Measurements from ENCODE around the gene CD209.
"Not testable (repeated sequence)": the region's sequence is repeated elsewhere in the genome, so short reads cannot be mapped to it uniquely, and the experiment has no call there.

Gene CD209, protein sequence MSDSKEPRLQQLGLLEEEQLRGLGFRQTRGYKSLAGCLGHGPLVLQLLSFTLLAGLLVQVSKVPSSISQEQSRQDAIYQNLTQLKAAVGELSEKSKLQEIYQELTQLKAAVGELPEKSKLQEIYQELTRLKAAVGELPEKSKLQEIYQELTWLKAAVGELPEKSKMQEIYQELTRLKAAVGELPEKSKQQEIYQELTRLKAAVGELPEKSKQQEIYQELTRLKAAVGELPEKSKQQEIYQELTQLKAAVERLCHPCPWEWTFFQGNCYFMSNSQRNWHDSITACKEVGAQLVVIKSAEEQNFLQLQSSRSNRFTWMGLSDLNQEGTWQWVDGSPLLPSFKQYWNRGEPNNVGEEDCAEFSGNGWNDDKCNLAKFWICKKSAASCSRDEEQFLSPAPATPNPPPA

DNA sequence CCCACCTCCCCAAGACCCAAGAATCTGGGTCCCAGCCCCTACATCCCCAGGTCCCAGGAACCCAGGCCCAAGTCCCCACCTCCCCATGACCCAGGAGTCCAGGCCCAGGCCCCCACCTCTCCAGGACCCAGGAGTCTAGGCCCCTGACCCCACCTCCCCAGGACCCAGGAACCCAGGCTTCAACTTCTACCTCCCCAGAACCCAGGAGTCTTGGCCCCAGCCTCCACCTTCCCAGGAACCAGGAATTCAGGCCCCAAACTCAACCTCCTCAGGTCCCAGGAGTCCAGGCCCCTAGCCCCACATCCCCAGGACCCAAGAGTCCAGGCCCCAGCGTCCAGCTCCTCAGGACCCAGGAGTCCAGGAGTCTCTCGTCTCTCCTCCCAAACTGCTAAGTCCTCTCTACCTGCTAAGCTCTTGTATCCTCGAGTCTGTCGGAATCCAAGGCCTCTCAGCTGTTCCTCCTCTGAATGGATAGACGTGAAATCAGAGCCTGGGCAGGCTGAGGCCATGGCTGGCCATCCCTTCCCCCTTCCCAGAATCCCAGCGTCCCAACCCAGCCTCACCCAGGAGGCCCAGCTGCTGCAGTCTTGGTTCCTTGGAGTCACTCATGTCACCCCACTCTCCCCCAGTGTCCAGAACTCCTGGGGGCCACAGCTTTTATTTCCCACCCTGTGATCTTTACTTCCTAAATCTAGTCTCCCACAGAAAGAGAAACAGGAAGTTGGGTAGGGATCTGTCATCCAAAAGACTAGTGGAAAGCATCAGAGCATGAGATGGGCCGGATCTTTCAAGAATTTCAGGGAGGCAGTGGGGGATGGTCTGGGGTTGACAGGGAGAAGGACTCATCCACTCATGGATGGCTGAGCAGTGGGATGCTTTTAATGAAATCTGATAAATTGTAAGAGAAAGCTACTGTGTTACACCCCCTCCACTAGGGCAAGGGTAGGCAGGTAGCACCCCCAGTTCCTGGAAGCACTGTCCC is at the start of gene CD209:
TSS of gene CD209 (minus strand) at position 632 of the 982 bp plus-strand sequence. CDS start at position 609, 23 bp downstream.
- no peak for DNase-seq (ENCODE audit: low read depth)

GRCh38 chr19:7795555-7796161 is 48.3 kb upstream of the CD209 start:
- no peak for DNase-seq (ENCODE audit: low read depth)

GRCh38 chr19:7793493-7793892 is 46.2 kb upstream of the CD209 start:
- no peak for DNase-seq (ENCODE audit: low read depth)

DNA sequence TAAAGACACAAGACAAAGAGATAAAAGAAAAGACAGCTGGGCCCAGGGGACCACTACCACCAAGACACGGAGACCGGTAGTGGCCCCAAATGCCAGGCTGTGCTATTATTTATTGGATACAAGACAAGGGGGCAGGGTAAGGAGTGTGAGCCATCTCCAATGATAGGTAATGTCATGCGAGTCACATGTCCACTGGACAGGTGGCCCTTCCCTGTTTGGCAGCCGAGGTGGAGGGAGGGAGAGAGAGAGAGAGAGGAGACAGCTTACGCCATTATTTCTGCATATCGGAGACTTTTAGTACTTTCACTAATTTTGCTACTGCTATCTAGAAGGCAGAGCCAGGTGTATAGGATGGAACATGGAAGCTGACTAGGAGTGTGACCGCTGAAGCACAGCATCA is 45.4 kb upstream of the CD209 start:
- not testable (repeated sequence) for DNase-seq (ENCODE audit: low read depth)

DNA sequence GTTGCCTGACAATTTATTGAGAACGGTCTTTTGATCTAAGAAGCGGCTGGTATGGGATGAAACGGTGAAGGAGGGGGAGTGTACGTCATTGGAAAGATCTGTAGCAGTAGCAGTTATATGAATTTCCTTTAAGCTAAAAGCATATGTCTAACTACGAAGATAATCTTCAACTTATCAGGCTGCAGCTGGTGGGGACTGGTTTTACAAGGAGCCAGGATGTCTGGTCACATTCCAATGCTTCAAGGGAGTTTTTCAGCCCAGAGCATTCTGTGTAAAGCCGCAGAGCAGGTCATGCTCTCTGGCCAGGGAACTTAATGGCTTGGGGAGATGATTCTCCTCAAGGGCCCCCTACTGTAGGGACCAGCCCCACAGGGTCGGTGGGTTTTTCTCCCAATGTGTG is 44.9 kb upstream of the CD209 start:
- DNase-seq (ENCODE audit: low read depth), result no peak

DNA sequence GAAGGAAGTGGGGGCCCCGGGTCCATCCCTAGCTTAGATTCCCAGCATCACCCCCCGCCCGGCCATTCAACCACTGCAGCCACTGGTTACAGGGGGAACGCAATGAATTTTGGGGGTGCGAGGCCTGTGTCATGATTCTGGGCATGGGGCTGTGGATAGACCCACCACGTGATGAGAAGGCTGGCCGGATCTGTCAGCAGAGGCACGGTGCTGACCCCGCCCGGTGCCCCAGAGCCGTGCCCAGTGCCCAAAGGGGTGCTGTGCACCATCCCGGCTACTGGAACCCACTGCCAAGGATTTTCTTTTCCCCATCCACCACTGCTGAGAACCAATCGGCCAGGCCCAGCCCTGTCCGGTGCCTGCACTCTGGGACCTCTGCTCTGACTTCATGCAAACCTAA is 43.1 kb upstream of the CD209 start:
- no peak for DNase-seq (ENCODE audit: low read depth)

GRCh38 chr19:7789447-7789846 is 42.1 kb upstream of the CD209 start:
- no peak for DNase-seq (ENCODE audit: low read depth)

GRCh38 chr19:7788933-7789323 is 41.6 kb upstream of the CD209 start:
- DNase-seq (ENCODE audit: low read depth), result no peak

DNA sequence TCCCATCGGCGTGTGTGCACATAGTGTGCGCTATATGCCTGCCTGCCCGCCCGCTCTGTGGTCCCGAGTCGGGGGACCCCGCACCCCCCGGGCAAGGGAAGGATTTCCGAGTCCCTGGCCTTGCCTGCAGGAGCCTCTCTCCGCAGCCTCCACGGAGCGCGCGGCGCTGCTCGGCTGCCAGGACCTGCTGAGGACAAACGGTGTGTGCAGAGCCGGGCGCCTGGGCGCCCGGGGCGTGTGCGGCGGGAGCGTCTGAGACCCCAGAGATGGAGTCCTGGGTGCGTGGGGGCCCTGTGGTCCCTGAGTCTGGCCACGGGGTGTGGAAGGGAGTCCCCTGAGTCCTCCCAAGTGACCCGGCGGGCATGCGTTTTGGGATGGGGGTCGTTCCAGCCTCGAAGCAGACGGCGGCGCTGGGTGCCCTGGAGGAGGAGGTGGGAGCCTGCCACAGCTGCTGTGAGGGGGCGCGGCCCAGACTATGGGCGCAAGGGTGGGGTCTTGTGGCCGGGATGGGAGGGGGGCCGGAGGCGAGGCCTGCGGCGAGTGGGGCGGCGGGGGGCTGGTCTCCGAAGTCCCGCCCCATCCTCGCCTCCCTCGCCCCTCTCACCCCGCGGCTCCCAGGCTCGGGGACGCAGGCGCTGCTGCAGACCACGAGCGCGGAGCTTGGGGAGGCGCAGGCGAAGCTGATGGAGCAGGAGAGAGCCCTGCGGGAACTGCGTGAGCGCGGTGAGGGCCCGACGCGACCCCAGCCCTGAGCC is 41.0 kb upstream of the CD209 start:
- DNase-seq (ENCODE audit: low read depth), result no peak

GRCh38 chr19:7787602-7788177 is 40.4 kb upstream of the CD209 start:
- no peak for DNase-seq (ENCODE audit: low read depth)

DNA sequence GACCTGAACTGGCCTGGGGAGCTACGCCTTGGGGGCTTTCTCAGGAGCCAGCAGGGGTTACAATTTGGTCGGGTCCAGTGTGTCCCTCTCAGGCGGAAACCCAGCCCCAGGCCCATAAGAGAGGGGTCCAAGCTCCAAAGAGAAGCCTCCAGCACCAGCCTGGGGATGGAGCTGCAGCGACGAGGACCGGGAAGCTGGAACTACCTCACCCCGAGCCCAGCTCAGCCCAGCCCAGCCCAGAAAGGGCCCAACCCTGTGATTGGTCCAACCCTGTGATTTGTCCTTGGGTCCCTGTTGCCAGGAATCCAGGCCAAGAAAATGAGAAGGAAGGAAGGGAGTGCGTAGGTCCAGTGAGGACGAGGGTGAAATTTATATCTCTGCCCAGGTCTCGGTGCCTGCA is 39.8 kb upstream of the CD209 start:
- no peak for DNase-seq (ENCODE audit: low read depth)

GRCh38 chr19:7784856-7785255 is 37.5 kb upstream of the CD209 start:
- no peak for DNase-seq (ENCODE audit: low read depth)

DNA sequence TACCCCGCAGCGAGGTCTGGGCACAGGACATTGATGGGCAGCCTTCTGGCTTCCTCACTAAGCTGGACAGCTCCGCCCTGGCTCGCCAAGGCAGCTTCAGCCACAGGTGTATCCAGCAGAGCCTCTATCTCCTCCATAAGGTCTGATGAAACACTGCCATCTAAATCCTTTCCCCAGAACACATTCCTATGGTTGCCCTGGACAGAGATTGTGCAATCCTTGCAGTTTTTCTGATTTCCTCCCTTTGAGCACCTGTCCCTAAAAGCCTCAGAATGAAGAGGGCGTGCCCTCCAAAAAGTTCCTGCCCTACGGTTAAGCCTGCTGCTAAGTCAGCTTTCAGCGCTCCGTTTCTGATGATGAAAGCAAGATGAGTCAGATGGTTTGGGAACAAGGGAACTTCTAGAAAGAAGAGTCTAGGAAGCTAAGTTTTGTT is 36.7 kb upstream of the CD209 start:
- no peak for DNase-seq (ENCODE audit: low read depth)

DNA sequence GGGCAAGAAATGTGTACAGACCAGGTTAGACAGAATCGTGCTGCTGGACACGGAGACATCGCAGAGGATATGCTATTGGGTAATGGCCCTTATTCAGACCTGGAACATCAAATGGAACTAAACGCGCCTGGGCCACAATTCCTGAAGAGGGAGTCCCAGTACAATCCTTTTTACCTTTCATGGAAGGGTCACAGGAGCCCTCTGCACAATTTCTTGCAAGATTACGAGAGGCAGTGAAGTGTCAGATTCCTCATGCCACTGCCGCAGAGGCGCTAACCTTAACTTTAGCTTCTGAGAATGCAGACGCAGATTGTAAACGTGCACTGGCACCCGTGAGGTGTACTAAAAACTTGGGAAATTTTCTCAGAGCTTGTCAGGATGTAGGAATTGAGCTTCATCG is 33.8 kb upstream of the CD209 start:
- no peak for DNase-seq (ENCODE audit: low read depth)

GRCh38 chr19:7779631-7780486 is 32.5 kb upstream of the CD209 start:
- DNase-seq (ENCODE audit: low read depth), result no peak

GRCh38 chr19:7778081-7778480 is 30.7 kb upstream of the CD209 start:
- no peak for DNase-seq (ENCODE audit: low read depth)

- no peak for DNase-seq (ENCODE audit: low read depth)
Observed at GRCh38 chr19:7775761-7776160, 28.4 kb upstream of the CD209 start.

GRCh38 chr19:7773841-7774240 is 26.5 kb upstream of the CD209 start:
- no peak for DNase-seq (ENCODE audit: low read depth)

- DNase-seq (ENCODE audit: low read depth), result no peak
Observed at GRCh38 chr19:7772752-7773291, 25.5 kb upstream of the CD209 start.

DNA sequence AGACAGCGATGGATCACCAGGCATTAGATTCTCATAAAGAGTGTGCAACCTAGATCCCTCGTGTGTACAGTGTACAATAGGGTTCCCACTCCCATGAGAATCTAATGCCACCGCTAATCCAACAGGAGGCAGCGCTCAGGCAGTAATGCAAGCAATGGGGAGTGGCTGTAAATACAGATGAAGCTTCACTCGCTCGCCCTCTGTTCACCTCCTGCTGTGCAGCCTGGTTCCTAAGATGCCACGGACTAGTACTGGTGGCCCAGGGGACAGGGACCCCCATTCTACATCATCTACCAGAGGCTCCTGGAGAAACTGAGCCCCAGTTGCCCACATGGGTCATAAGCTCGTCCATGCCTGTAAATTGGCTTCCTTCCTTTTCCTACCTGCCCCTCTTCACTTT is 23.7 kb upstream of the CD209 start:
- DNase-seq (ENCODE audit: low read depth), result no peak

Measured in HS-27A (cell line).